VCaP (cell line): ENCODE results near the gene MED15.

ENCODE experiments used
- H3K27ac ChIP-seq: fragments of 450-650 bp; 2 replicates; pipeline ENCODE4 v1.5.1; 2017
- TF ChIP-seq, protein P1 (sequence below): fragments of 450-650 bp; conservative IDR thresholded peaks from 2 replicates; pipeline ENCODE4 v1.5.1; 2017; ENCODE audit warnings: mild to moderate bottlenecking, moderate library complexity

MED15 gene

DNA sequence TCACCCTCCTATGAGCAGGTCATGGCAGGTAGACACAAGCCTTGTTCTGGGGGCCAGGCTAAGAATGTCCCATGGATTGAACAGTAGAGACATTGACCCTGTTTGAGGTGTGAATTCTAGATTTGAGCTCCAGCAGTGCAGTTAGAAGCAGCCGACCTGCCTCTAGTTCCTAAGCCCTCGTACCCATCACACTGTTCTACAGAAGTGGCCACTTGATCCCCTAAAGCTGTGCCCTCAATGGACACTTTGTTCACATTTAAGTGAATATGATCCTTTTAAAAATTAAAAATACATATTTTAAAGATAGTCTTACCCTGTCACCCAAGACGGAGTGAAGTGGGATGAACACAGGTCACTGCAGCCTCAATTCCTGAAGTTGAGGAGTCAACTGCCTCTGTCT is 122.0 kb downstream of the MED15 start:
- TF ChIP-seq, protein P1, sequence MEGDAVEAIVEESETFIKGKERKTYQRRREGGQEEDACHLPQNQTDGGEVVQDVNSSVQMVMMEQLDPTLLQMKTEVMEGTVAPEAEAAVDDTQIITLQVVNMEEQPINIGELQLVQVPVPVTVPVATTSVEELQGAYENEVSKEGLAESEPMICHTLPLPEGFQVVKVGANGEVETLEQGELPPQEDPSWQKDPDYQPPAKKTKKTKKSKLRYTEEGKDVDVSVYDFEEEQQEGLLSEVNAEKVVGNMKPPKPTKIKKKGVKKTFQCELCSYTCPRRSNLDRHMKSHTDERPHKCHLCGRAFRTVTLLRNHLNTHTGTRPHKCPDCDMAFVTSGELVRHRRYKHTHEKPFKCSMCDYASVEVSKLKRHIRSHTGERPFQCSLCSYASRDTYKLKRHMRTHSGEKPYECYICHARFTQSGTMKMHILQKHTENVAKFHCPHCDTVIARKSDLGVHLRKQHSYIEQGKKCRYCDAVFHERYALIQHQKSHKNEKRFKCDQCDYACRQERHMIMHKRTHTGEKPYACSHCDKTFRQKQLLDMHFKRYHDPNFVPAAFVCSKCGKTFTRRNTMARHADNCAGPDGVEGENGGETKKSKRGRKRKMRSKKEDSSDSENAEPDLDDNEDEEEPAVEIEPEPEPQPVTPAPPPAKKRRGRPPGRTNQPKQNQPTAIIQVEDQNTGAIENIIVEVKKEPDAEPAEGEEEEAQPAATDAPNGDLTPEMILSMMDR = no peak

DNA sequence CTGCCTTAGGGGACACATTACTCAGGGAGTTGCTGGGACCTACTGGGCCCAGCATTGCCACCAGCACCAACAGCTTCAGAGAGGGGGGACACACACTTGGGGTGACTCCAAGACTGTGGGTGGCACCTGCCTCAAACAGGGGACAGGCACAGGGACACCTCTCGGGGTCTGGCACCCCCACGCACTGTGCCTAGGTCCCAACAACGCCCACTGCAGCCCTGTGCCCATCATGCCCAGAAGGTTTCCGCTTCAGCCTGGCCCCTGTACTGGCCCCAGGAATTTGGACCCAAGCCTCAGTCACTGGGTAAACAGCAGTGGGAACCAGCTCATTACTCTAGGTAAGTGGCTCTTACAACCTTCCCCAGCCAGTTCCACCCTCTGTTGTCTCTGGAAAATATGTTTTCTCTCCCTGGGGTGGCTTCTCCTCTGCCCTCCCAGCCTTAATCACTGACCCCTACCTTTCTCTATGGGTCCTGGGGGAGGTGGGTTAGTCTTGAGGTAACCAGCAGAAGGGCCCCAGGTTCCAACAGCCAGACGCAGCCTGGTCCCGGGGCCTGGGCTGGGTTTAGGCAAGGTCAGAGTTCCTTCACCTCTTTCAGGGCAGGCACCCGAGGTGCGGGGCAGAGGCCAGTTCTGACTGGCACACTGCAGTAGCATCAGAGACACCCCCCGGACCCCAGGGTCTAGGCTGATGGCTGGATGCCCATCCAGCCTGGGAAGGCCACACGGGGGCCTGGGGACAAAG is 123.6 kb downstream of the MED15 start:
- H3K27ac ChIP-seq = no peak overlapping the region
- TF ChIP-seq, protein P1 = no peak

More for the DNA sequence above, 122.0 kb downstream of the MED15 start:
- H3K27ac ChIP-seq = no peak overlapping the region

DNA sequence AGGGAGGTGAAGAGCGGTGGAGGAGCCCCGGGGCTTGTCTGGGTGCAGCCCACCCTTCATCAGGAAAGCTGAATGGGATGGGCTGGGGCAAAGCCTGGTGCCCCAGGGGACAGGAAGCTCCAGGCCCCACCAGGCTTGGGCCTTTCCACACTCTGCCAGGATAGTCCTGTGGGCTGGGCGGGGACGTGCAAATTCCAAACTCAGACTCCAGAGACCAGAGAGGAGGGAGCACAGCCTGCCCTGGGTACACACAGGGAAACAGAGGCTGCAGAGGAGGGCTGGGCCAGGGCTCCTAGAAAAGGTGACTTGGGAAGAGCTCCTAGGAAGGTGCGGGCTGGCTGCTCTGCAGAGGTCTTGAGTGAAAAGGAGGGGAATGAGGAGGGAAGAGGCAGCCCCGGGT is 124.7 kb downstream of the MED15 start:
- TF ChIP-seq, protein P1 = no peak
- no peak overlapping the region for H3K27ac ChIP-seq

DNA sequence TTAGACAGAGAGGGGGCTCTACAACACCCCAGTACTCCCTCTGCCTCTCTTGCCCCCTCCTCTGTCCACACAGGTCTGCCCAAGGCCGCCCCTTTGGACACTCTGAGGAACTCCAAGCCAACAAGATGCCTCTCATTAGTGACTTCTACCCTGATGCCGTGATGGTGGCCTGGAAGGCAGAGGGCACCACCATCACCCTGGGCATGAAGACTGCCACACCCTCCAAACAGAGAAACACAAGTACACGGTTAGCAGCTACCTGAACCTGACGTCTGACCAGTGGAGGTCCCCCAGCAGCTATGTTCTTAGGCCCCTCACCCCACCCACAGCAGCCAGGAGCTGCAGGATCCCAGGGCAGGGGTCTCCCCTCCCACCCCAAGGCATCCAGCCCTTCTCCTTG is 125.1 kb downstream of the MED15 start:
- TF ChIP-seq, protein P1 = no peak
- H3K27ac ChIP-seq = no peak overlapping the region

DNA sequence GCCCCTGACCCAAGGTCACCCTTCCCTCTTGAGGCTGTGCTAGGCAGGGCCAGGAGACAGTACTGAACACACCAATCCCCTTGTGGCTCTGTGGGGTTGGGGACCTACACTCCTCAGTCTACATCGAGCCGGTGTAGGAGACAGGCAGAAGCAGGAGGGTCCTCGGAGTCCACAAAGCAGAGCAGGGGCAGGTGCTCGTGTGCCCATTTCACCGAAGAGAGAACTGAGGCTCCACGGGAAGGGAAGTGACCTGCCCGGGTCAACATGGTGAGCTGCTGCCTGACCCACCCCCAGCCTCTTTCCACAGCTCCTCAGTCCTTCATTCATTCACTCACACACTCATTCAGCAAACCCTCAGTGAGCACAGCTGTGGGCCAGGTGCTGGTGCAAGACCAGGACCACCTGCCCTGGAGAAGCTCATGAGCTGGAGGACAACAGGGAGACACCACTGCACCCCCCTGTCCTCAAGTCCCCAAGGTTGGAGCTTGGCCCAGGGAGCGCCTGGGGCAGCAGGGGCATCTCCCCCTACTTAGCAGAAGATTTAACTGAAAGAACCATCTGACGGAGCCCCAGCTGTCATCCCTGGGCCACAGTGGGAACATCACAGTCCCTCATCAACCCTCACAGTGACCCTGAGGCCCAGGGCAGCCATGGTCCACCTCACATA is 127.3 kb downstream of the MED15 start:
- H3K27ac ChIP-seq = no peak overlapping the region
- TF ChIP-seq, protein P1 = no peak

DNA sequence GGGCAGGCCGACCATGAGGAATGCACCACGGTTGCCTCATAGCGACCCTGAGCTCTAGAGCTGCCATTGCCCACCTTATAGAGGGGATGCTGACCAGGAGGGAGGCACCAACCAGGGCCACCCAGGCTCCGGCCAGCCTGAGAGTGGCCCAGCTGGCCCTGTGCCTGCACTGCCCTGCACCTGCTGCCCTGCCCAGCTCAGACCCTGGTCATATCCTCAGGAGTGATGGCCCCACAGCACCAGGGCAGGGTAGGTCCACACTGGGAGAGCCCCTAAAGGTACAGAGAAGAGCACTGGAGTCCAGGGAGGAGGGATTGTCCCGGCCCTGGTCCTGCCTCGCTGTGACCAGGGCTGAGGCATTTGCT is 127.8 kb downstream of the MED15 start:
- TF ChIP-seq, protein P1 = no peak
- H3K27ac ChIP-seq = no peak overlapping the region

DNA sequence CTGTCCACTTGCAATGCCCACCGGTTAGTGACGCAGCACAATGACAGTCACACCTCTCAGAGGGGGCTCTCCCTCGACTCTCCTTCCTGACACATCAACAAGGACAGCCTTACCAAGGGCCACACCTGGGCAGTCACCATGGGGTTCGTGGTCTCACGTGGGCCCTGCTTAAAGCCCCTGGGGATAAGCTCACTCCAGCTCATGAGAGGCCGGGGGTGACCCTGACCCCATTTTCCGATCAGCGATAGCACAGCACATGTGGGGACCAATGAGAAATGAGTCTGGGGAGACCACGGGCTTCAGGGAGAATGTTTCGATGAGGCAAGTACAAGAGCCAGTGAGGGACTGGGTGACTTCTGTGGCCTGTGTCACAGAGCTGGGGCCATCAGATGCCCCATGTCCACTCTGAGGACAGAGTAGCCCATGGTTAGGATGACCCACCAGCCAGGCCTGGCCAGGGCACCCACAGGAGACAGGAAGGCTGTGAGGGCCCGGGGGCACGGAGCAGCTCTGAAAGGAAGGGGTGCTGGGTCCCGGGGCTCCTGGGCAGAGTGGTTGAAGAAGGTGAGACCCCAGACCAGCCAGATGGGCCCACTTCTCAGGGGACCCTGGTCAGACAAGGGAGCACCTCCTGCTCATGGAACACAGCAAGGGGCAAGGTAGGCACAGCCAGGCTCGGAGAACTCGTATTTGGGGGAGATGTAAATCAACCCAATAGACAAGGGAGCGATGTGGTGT is 128.8 kb downstream of the MED15 start:
- TF ChIP-seq, protein P1 = no peak
- H3K27ac ChIP-seq = no peak overlapping the region
